Frontal cortex (tissue), 4 donors: ENCODE data around the gene BAD. TPM values are rescaled to one million over a fixed set of nuclear protein-coding genes. Genes with fewer than 3 reads are reported as not detected.
"Not testable (repeated sequence)": the region's sequence is repeated elsewhere in the genome, so short reads cannot be mapped to it uniquely, and the experiment has no call there.

Experiments
- DNase-seq, 2 donors: peaks; one replicate each; pipeline ENCODE4 v3.0.0; 2012; ENCODE audit warnings: low spot score in 2 of 2
- FAIRE-seq: peaks from 2 replicates; lab custom pipeline; 2012; peaks lifted over from hg19 to GRCh38; lab: Jason Lieb, UNC
- total RNA-seq: library from RNA; depleted of rRNA; stranded (reverse); fragments of >200 nt; gene quantifications from one replicate; pipeline ENCODE4 v1.2.3, GENCODE V29; 2014
- donor health status: control.
- donor health status: control.
- donor health status: control.

Gene BAD
- total RNA-seq, 1 donor from 2014 or later: 44.8 TPM

GRCh38 chr11:64249563-64250414 is 34.7 kb downstream of the BAD start:
- FAIRE-seq (no peak), DNase-seq (no peak)

GRCh38 chr11:64249038-64249437 is 35.4 kb downstream of the BAD start:
- DNase-seq: no peak
- FAIRE-seq: no peak

GRCh38 chr11:64248578-64248977 is 35.9 kb downstream of the BAD start:
- FAIRE-seq: no peak
- no peak for DNase-seq

GRCh38 chr11:64247729-64248531 is 36.5 kb downstream of the BAD start:
- DNase-seq (no peak), FAIRE-seq (no peak)

GRCh38 chr11:64246871-64247728 is 37.4 kb downstream of the BAD start, which contains the start of gene PPP1R14B:
PPP1R14B (minus strand) TSS chr11:64246943; CDS start chr11:64246673, 270 bp downstream.
- DNase-seq (peak; percentile 91 to 93), FAIRE-seq (no peak)

GRCh38 chr11:64246621-64246870 is 37.9 kb downstream of the BAD start:
- not testable (repeated sequence) for DNase-seq, FAIRE-seq

- DNase-seq (peak in 1 of 2 donors; percentile 75), FAIRE-seq (no peak)
Observed at GRCh38 chr11:64245797-64246620, 38.5 kb downstream of the BAD start.

- FAIRE-seq (no peak), DNase-seq (no peak)
Observed at GRCh38 chr11:64245401-64245796, 39.1 kb downstream of the BAD start.

- DNase-seq (no peak), FAIRE-seq (no peak)
Observed at GRCh38 chr11:64244966-64245365, 39.5 kb downstream of the BAD start.

GRCh38 chr11:64244107-64244506 is 40.4 kb downstream of the BAD start:
- no peak for FAIRE-seq

GRCh38 chr11:64243236-64243854 is 41.1 kb downstream of the BAD start:
- DNase-seq: no peak
- no peak for FAIRE-seq

More at GRCh38 chr11:64244107-64244506, 40.4 kb downstream of the BAD start:
- DNase-seq: no peak

GRCh38 chr11:64241491-64242374 is 42.7 kb downstream of the BAD start:
- FAIRE-seq: no peak

GRCh38 chr11:64241241-64241490 is 43.3 kb downstream of the BAD start:
- DNase-seq (peak; percentile 98 to 99), FAIRE-seq (no peak)

More at GRCh38 chr11:64241491-64242374, 42.7 kb downstream of the BAD start:
- DNase-seq: no peak

- FAIRE-seq (no peak), DNase-seq (peak; percentile 96 to 97)
Observed at GRCh38 chr11:64240435-64241240, 43.8 kb downstream of the BAD start, which contains the start of gene FKBP2. FKBP2 (plus strand) TSS chr11:64241095; CDS start chr11:64242388, 1,293 bp downstream.

- FAIRE-seq (no peak), DNase-seq (no peak)
Observed at GRCh38 chr11:64239662-64240434, 44.6 kb downstream of the BAD start.

- FAIRE-seq (no peak), DNase-seq (no peak)
Observed at GRCh38 chr11:64238999-64239398, 45.5 kb downstream of the BAD start.
